Astrocyte (in vitro differentiated cells and primary cell): ENCODE measurements around the gene PDSS2.

Source experiments
- CTCF ChIP-seq: IDR thresholded peaks from 2 replicates; pipeline ENCODE4 v1.5.1; 2011; ENCODE audit warnings: low read depth, mild to moderate bottlenecking, inconsistent platforms, low read length, moderate library complexity; ENCODE audit not compliant: insufficient read depth
- EZH2 ChIP-seq: IDR thresholded peaks from 2 replicates; pipeline ENCODE4 v1.6.1; 2012; ENCODE audit warnings: mild to moderate bottlenecking, low read length, inconsistent platforms; ENCODE audit not compliant: insufficient read depth

GRCh38 chr6:107108201-107108890, 351.0 kb downstream of the PDSS2 start:
- TF ChIP-seq CTCF, result no peak
- no peak for TF ChIP-seq EZH2
